HG02884 (cell line): Measurements from ENCODE around the gene FMNL2.

ENCODE experiments used
- ATAC-seq: cut with Tn5 transposase; IDR thresholded peaks from one replicate; pipeline ENCODE4 v1.9.1; 2021; ENCODE audit warnings: mild to moderate bottlenecking, moderate library complexity; ENCODE audit not compliant: unreplicated experiment

FMNL2 gene

GRCh38 chr2:152489364-152489763, 154.4 kb downstream of the FMNL2 start:
- ATAC-seq: no peak

DNA sequence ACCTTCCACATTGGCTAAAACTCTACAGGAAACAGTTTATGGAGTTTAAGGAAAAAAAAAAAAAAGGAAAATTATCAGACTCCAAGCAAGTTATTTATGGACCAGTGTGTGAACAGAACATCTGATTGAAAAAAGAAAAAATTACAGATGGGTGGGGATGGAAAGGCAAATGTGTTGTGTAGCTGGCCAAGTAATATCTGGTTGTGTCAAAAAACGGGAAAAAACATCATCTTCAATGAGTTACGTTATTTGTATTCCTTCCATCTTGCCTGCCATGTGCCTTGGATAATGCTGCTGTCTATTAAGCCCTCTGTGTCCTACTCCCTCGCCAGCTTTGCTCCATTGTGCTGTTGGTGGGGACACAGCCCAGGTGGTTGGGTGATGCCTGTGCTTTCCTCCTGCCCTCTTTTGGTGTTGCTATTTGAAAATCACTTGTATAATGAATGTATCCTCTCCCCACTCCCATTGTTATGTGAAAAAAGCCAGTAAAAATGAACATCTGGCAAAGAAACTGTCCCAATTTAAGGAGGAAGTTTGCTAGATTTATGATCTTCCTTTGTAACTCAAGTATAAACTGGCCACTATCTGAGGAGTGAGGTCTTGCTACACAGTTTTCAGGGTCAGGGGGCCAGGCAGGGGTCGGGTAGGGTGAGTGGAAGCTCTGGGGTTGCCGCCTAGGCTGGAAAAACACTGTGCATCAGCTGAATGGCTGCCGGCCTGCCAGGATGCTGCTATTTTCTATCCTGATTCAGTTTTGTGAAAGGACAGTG, 155.9 kb downstream of the FMNL2 start:
- ATAC-seq: no peak

GRCh38 chr2:152492131-152492530, 157.2 kb downstream of the FMNL2 start:
- no peak for ATAC-seq

DNA sequence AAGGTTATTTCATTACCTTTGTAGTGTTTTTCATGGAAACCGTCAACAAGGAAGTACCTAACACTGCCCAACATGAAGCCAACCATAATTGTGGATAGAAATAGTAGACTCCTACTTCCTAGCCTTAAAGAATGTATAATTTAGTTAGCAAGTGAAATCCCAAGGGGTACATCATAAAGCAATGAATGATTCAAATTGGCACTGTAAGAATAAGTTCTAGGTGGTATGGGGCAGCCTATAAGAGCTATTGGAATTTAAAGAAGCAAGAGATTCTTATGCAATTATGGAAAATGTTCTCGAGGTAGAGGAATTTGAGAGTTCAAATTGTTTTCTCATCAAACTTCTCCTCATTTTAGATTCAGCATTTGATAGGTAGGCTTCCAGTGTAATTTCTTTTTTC, 157.9 kb downstream of the FMNL2 start:
- ATAC-seq: no peak

GRCh38 chr2:152493417-152493816, 158.4 kb downstream of the FMNL2 start:
- ATAC-seq: no peak

DNA sequence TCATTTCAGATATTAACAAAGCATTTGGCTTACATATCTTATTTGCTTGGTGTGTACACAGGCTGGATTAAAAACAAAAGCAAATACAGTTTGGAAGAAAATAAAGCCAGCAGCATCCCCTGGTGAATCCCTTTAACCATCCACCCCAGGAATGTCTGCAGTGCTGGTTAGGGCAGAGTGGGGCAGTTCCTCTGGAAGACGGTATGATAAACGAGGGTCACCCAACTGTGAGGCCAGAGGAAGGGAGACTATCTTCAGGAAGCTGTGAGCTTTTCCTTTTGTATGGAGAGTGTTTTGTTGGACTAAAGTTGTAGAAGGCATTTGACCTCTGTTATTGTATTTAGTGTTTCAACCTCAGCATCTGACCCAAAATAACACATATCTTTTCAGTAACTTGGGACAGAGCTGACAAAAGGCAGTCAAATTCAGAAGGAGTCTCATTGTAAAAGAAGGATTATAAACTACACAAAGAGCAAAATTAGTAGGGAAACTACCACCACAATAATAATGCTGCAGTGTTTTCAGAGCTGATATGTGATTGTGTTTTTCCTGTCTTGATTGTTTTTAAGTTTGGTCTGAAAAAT, 159.1 kb downstream of the FMNL2 start:
- no peak for ATAC-seq

GRCh38 chr2:152496371-152496770, 161.4 kb downstream of the FMNL2 start:
- ATAC-seq: no peak

DNA sequence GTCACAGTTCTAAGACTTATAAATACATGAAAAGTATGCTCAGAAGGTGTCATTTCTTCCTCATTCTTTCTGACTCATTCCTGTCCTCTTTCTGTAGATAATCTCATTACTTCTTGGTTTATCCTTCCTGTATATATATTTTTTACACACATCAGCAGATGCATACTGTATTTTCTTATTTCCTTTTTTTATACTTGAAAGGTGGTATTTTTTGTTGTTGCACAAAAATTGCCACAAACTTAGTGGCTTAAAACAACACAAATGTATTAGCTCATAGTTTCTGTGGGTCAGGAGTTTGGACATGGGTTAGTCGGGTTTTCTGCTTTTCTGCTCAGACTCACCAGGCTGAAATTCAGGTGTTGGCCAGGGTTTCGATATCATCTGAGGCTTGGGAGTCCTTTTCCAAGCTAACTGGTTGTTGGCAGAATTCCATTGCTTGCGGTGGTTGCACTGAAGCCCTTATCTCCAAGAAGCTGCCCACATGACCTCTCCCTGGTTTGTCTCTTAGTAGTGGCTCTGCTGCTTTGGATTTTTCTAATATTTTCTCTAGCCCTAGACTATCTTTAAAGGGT, 162.6 kb downstream of the FMNL2 start:
- no peak for ATAC-seq

DNA sequence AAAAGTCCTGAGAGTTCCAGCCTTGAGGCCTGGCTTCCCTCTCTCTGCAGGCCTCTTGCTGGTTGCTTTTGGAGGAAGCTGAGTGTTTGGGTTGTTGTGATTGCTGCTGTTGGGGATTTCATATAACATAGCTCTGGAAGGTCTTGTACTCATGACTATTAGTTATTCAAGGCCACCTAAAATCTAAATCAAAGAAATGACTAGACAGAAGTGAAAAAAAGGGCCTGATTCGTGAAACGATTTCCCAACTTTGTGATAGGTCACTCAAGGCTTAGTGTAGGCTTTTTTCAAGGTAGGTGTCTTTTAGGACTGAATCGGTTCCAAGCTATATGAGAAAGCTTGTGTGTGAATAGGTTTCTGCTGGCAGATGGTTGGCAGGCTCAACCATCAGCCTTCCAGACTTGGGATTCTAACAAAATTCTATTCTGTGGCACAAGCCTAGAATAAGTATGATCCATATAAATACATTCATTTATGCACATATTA, 164.4 kb downstream of the FMNL2 start:
- ATAC-seq: no peak

DNA sequence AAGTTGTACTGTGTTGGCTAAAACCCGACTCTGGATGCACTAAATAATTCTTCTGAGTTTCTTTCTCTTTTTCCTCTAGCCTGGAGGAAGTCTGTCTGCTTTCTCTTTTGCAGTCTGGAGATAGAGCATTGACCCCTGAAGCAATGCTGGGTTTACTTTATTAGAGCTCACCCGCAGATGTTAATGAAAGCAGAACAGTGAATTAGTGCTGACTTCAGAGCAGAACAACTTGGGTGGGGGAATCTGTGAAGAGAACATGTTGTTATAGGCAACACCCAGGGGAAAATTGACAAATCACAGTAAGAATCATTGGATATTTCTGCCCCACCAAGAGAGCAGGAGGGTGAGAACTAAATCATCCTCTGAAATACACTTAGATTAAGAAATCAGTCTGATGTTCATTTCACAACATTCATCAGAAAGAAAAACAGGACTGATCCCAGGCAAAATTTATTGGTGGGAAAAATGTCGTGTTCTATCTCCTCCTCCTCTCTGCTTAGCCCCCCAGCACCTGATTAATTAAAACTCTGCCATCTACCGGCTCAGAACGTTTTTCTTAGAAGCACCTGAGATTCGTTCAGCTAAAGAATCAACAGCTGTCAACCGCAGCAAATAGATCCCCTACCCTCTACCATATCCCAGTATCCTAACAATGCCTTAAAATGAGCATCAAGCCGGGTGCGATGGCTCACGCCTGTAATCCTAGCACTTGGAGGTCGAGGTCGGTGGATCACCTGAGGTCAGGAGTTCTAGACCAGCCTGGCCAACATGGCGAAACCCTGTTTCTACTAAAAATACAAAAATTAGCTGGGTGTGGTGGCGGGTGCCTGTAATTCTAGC, 165.1 kb downstream of the FMNL2 start:
- no peak for ATAC-seq

GRCh38 chr2:152500772-152501171, 165.8 kb downstream of the FMNL2 start:
- ATAC-seq: no peak

- ATAC-seq: no peak
These were observed 166.7 kb downstream of the FMNL2 start for GRCh38 chr2:152501666-152502065.

DNA sequence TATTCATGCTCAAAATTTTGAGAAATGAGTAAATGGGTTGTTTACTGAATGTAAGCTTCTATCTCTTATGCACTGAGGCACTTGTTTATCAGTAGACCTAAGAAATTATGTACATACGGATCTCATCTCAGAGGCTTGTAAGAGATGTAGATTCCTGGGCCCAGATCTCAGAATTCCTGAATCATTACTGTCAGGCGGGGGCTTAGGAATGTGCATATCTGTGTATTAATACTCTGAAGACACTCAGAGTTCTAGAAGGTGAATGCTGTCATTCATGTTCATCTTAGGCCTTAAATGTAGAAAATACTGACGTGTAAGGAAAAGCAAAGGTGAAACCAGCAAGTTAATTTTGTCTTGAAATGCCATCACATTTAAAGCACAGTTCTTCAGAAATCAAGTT, 169.6 kb downstream of the FMNL2 start:
- no peak for ATAC-seq

DNA sequence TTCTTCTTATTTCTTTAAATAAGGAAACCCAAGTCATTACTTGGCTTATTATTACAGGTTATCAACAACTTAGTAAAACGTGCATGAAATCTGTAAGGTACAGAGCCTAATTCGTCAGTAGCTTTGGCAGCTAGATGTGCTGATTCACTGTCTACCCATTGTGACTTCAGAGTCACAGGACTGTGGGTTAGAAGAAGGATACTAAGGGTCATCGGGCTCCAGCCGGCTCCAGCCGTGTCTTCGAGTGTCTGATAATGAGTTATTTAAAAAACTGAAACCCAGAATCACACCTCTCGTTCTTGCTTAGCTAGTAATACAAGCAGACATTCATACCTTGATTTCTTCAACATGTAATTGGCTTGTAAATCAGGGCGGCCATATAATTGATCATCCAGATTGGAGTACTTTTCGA, 170.5 kb downstream of the FMNL2 start:
- ATAC-seq: no peak

DNA sequence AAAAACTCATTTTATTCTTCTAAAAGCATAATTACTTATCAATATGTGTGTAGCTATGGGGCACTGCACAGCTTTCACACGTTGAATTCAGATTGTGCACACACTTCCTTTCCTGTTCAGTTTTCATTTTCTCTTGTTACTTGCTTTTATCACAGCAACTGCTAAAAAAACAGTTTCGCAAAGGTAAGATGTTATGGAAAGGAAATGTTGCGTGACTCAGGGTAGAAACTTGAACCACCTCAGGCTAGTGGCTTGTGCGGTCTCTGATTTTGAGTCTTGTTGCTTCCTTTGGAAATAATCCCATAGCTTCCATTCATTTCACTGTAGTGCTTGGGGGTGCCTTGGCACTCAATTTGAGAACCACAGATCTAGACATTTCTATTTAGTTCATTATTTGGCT, 171.9 kb downstream of the FMNL2 start:
- no peak for ATAC-seq

DNA sequence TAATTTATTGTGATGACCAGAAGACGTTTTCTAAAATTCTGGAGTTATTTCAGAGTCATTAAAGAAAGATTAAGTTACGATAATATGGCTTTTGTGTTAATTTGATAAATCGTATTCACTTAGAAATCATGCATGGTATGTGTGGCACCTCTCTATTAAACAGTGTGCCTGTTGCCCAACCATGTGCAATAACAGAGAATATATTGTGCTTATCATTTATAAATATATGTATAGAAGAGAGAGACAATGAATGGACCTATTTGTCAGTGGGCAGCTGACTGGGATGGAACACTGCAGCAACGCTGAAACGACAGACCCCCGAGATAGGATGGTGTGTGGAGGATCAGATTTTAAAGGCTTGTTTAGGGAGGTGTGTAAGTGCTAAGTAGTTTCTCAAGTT, 172.9 kb downstream of the FMNL2 start:
- no peak for ATAC-seq

DNA sequence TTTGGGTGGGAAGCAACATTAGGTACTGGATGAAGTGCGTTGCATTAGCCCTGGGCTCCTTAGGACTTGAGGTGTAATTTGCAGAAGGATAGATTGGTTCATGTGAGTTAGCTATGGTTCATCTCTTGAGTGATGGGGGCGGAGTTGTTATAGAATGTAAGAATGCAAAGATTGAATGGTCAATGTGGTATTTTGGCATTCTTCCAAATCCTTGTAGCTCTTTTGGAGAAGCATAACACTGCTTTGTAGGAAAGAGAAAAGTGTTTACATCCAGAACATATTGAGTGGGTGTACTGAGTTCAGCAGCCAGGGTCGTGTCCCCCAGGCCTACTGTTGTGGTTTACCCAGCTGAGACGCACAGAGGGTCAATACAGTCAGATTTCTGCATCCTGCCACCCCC, 173.5 kb downstream of the FMNL2 start:
- ATAC-seq: no peak

DNA sequence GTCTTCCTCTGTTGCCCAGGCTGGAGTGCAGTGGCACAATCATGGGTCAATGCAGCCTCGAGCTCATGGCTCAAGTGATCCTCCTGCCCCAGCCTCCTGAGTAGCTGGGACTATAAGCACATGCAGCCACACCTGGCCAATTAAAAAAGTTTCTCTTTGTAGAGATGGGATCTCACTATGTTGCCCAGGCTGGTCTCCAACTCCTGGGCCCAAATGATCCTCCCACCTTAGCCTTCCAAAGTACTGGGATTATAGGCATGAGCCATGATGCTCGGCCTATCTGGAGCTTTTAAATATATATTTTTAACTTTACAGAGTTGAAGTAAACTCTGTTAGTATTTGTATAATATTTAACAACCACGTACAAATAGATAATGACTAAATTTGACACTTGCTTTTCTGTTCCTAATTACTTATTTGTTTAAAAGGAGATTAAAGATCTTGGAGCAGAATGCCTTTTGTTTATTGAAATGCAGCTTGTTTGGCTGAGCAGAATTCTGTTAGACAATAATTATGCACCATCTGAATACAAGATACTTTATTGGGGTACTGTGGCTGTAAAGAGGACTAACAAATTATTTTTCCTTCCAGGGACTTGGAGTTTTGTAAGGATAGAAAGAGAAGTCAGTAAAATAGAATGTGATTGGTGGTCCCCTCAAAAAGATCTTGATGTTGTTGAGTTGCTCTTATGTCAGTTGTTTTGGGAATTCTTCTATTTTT, 175.0 kb downstream of the FMNL2 start:
- ATAC-seq: no peak

DNA sequence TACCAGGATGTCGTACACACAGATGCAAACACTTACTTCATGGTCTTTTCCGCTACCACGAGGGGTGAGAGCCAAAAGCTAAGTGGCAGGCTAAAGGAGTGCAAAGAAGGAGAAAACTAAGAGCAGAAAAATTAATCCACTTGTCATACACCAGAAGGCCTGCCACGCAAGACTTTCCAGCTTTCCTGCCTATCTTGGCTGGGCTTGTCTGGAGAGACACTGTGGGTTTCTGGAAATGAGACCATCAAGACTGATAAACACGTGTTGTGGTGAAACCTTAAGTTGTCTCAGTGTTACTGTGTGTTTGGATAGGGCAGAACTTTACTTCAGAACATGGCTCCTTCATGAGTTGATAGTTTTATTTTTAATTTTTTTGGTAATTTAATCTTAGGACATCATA, 175.6 kb downstream of the FMNL2 start:
- ATAC-seq: no peak

- no peak for ATAC-seq
These were observed 177.0 kb downstream of the FMNL2 start for GRCh38 chr2:152511981-152512380.

- no peak for ATAC-seq
These were observed 178.1 kb downstream of the FMNL2 start for GRCh38 chr2:152513029-152513428.
